ENCODE results near the gene CD6.

- TF ChIP-seq CTCF (IDR thresholded peaks at IDR 0.05; ENCODE audit: poor library complexity) = no peak
- peak; percentile 40 for TF ChIP-seq EZH2 (IDR thresholded peaks at IDR 0.05; ENCODE audit: borderline replicate concordance)
- TF ChIP-seq EZH2phosphoT487 (IDR thresholded peaks at IDR 0.05; ENCODE audit: low read depth, severe bottlenecking, unreplicated experiment) = no peak
Observed at GRCh38 chr11:60950933-60951605, 20.4 kb upstream of the CD6 start.
